Measurements from ENCODE around the gene SGCD.

SGCD gene

GRCh38 chr5:156798201-156798600 lies 471.2 kb downstream of the SGCD start:
- H3K27me3 ChIP-seq (ENCODE audit: insufficient read depth, low read length, poor library complexity, severe bottlenecking): no peaks in the 10 kb centered on the region
- no peaks in the 10 kb centered on the region for H3F3A ChIP-seq (ENCODE audit: low read depth)
- no peak overlapping the region for H2AFZ ChIP-seq (ENCODE audit: low read length)
- no peaks in the 10 kb centered on the region for H3K36me3 ChIP-seq (ENCODE audit: insufficient read depth, low read length)
- H3K4me2 ChIP-seq (ENCODE audit: low read depth, low read length, poor library complexity, severe bottlenecking): no peak overlapping the region
- H3K4me3 ChIP-seq (ENCODE audit: low read length, poor library complexity, severe bottlenecking): no peak overlapping the region
- H3K9me3 ChIP-seq (ENCODE audit: insufficient read depth, low read depth, low read length): no peaks in the 10 kb centered on the region
- H3K4me1 ChIP-seq (ENCODE audit: insufficient read depth, low read length, poor library complexity, severe bottlenecking): peaks cover 16% of the 10 kb centered on the region
- TF ChIP-seq EZH2phosphoT487 (IDR thresholded peaks at IDR 0.05; ENCODE audit: borderline replicate concordance): no peak
- TF ChIP-seq, protein P1, sequence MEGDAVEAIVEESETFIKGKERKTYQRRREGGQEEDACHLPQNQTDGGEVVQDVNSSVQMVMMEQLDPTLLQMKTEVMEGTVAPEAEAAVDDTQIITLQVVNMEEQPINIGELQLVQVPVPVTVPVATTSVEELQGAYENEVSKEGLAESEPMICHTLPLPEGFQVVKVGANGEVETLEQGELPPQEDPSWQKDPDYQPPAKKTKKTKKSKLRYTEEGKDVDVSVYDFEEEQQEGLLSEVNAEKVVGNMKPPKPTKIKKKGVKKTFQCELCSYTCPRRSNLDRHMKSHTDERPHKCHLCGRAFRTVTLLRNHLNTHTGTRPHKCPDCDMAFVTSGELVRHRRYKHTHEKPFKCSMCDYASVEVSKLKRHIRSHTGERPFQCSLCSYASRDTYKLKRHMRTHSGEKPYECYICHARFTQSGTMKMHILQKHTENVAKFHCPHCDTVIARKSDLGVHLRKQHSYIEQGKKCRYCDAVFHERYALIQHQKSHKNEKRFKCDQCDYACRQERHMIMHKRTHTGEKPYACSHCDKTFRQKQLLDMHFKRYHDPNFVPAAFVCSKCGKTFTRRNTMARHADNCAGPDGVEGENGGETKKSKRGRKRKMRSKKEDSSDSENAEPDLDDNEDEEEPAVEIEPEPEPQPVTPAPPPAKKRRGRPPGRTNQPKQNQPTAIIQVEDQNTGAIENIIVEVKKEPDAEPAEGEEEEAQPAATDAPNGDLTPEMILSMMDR (conservative IDR thresholded peaks at IDR 0.05; ENCODE audit: low read length): no peak
- H3K9me2 ChIP-seq (replicated peaks; ENCODE audit: low read depth, low read length): no peaks in the 10 kb centered on the region
- no peaks in the 10 kb centered on the region for H3K79me2 ChIP-seq (ENCODE audit: insufficient read depth, low read length)
- no peaks in the 10 kb centered on the region for H4K20me1 ChIP-seq (ENCODE audit: insufficient read depth, low read length, poor library complexity, severe bottlenecking)
- no peak overlapping the region for H3K9ac ChIP-seq (ENCODE audit: low read depth, low read length, poor library complexity, severe bottlenecking)

DNA sequence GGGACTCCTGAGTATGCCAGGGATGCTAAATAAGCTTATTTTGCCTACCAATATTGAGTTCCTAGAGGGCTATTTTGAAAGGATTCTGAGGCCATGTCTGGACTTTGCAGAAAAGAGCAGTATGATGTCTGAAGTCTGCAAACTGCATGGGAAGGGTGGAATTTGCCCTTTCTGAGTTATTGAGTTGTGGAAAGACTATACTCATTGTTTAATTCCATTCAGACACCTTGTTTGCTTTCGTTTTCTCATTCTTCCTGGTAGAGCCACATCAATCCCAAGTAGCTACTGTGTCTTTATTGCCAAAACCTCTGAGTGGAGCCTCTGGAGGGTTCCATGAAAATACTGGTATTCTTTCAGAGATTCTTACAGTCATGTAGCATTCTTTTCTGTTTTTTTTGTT lies 472.2 kb downstream of the SGCD start:
- no peaks in the 10 kb centered on the region for H3K36me3 ChIP-seq (ENCODE audit: insufficient read depth, low read length)
- H3K9ac ChIP-seq (ENCODE audit: low read depth, low read length, poor library complexity, severe bottlenecking): no peak overlapping the region
- H3K9me3 ChIP-seq (ENCODE audit: insufficient read depth, low read depth, low read length): no peaks in the 10 kb centered on the region
- no peaks in the 10 kb centered on the region for H4K20me1 ChIP-seq (ENCODE audit: insufficient read depth, low read length, poor library complexity, severe bottlenecking)
- H3F3A ChIP-seq (ENCODE audit: low read depth): no peaks in the 10 kb centered on the region
- no peak overlapping the region for H3K4me2 ChIP-seq (ENCODE audit: low read depth, low read length, poor library complexity, severe bottlenecking)
- H3K4me1 ChIP-seq (ENCODE audit: insufficient read depth, low read length, poor library complexity, severe bottlenecking): peaks cover 16% of the 10 kb centered on the region
- TF ChIP-seq, protein P1 (conservative IDR thresholded peaks at IDR 0.05; ENCODE audit: low read length): no peak
- TF ChIP-seq EZH2phosphoT487 (IDR thresholded peaks at IDR 0.05; ENCODE audit: borderline replicate concordance): no peak
- no peaks in the 10 kb centered on the region for H3K9me2 ChIP-seq (replicated peaks; ENCODE audit: low read depth, low read length)
- no peak overlapping the region for H3K4me3 ChIP-seq (ENCODE audit: low read length, poor library complexity, severe bottlenecking)
- H3K27me3 ChIP-seq (ENCODE audit: insufficient read depth, low read length, poor library complexity, severe bottlenecking): no peaks in the 10 kb centered on the region
- no peaks in the 10 kb centered on the region for H3K79me2 ChIP-seq (ENCODE audit: insufficient read depth, low read length)
- no peak overlapping the region; the same call in 1 of the 2 replicates for H2AFZ ChIP-seq (ENCODE audit: low read length)

- Histone ChIP-seq H4K20me1 (ENCODE audit: insufficient read depth, low read length, poor library complexity, severe bottlenecking) (no peaks in the 10 kb centered on the region), H3K9me2 (replicated peaks; ENCODE audit: low read depth, low read length) (no peaks in the 10 kb centered on the region), H3K79me2 (ENCODE audit: insufficient read depth, low read length) (no peaks in the 10 kb centered on the region), H3K4me3 (ENCODE audit: low read length, poor library complexity, severe bottlenecking) (no peak overlapping the region), H2AFZ (ENCODE audit: low read length) (no peak overlapping the region), H3F3A (ENCODE audit: low read depth) (no peaks in the 10 kb centered on the region), H3K36me3 (ENCODE audit: insufficient read depth, low read length) (no peaks in the 10 kb centered on the region), H3K9ac (ENCODE audit: low read depth, low read length, poor library complexity, severe bottlenecking) (no peak overlapping the region), H3K9me3 (ENCODE audit: insufficient read depth, low read depth, low read length) (no peaks in the 10 kb centered on the region), H3K4me2 (ENCODE audit: low read depth, low read length, poor library complexity, severe bottlenecking) (no peak overlapping the region), H3K4me1 (ENCODE audit: insufficient read depth, low read length, poor library complexity, severe bottlenecking) (peaks cover 8% of the 10 kb centered on the region), H3K27me3 (ENCODE audit: insufficient read depth, low read length, poor library complexity, severe bottlenecking) (no peaks in the 10 kb centered on the region)
- TF ChIP-seq EZH2phosphoT487 (IDR thresholded peaks at IDR 0.05; ENCODE audit: borderline replicate concordance): no peak
- TF ChIP-seq, protein P1 (conservative IDR thresholded peaks at IDR 0.05; ENCODE audit: low read length): peak; percentile 38
Observed at GRCh38 chr5:156800929-156801328, 474.0 kb downstream of the SGCD start.

Measured in Loucy (cell line).